T-helper 17 cell (primary cell): ENCODE data around the gene CDK14. TPM values are rescaled to one million over a fixed set of nuclear protein-coding genes. Genes with fewer than 3 reads are reported as not detected.

Source experiments
- ATAC-seq: fragments of 150-1000 bp; cut with Tn5 transposase; 2 replicates; pipeline ENCODE4 v1.10.0; 2021; ENCODE audit warnings: mild to moderate bottlenecking, moderate library complexity
- DNase-seq, 3 donors: peaks; one replicate each; pipeline versions ENCODE4 v3.0.0 to v3.0.0-alpha.2; 2020 to 2021
- H3K9me3 ChIP-seq: one replicate; pipeline ENCODE4 v1.7.0; 2013; ENCODE audit warnings: low read length, mild to moderate bottlenecking; ENCODE audit not compliant: control insufficient read depth, poor library complexity, severe bottlenecking
- H3K27ac Mint-ChIP-seq: one replicate; pipeline ENCODE4 v1.8.0; 2022; ENCODE audit warnings: mild to moderate bottlenecking, moderate library complexity, mixed read lengths
- H3K27me3 Mint-ChIP-seq: one replicate; pipeline ENCODE4 v1.8.0; 2022; ENCODE audit warnings: mixed read lengths
- H3K36me3 Mint-ChIP-seq: one replicate; pipeline ENCODE4 v1.8.0; 2022; ENCODE audit warnings: low read depth, mixed read lengths
- H3K4me1 Mint-ChIP-seq: one replicate; pipeline ENCODE4 v1.8.0; 2022; ENCODE audit warnings: mild to moderate bottlenecking, mixed read lengths
- H3K4me3 Mint-ChIP-seq: one replicate; pipeline ENCODE4 v1.8.0; 2022; ENCODE audit warnings: mild to moderate bottlenecking, moderate library complexity, mixed read lengths
- total RNA-seq, 4 donors: library from RNA in 2 of 4; stranded (reverse) in 2 of 4; gene quantifications; one replicate each; pipeline ENCODE4 v1.2.3 and lab custom pipeline; 2022 to 2026

CDK14 gene
- total RNA-seq, 2 donors from 2014 or later = 1.7 to 4.6 TPM

- DNase-seq (no peak), ATAC-seq (no peak)
- Mint-ChIP-seq H3K27me3 (no peaks in the 10 kb centered on the region), H3K27ac (no peak overlapping the region), H3K4me1 (no peaks in the 10 kb centered on the region), H3K4me3 (no peak overlapping the region), H3K36me3 (no peaks in the 10 kb centered on the region)
- no peaks in the 10 kb centered on the region for H3K9me3 ChIP-seq
Observed at GRCh38 chr7:91182819-91183764, 587.0 kb downstream of the CDK14 start.

- DNase-seq (no peak), ATAC-seq (no peak)
- no peak overlapping the region for H3K4me3 Mint-ChIP-seq
- no peaks in the 10 kb centered on the region for H3K36me3 Mint-ChIP-seq
- H3K9me3 ChIP-seq = no peaks in the 10 kb centered on the region
- H3K27ac Mint-ChIP-seq = no peak overlapping the region
- H3K4me1 Mint-ChIP-seq = no peaks in the 10 kb centered on the region
- no peaks in the 10 kb centered on the region for H3K27me3 Mint-ChIP-seq
Observed at GRCh38 chr7:91185771-91186170, 589.6 kb downstream of the CDK14 start.

GRCh38 chr7:91187061-91187460 is 590.9 kb downstream of the CDK14 start:
- no peaks in the 10 kb centered on the region for H3K4me1 Mint-ChIP-seq
- H3K27ac Mint-ChIP-seq = no peak overlapping the region
- H3K9me3 ChIP-seq = no peaks in the 10 kb centered on the region
- no peaks in the 10 kb centered on the region for H3K27me3 Mint-ChIP-seq
- ATAC-seq (no peak), DNase-seq (no peak)
- no peak overlapping the region for H3K4me3 Mint-ChIP-seq
- no peaks in the 10 kb centered on the region for H3K36me3 Mint-ChIP-seq

- DNase-seq = no peak
- Mint-ChIP-seq H3K36me3 (no peaks in the 10 kb centered on the region), H3K27ac (no peak overlapping the region), H3K27me3 (no peaks in the 10 kb centered on the region), H3K4me1 (no peaks in the 10 kb centered on the region), H3K4me3 (no peak overlapping the region)
- H3K9me3 ChIP-seq = no peaks in the 10 kb centered on the region
- no peak for ATAC-seq
Observed at GRCh38 chr7:91191771-91192170, 595.6 kb downstream of the CDK14 start.

- ATAC-seq = no peak
- no peaks in the 10 kb centered on the region for H3K4me1 Mint-ChIP-seq
- H3K9me3 ChIP-seq = no peaks in the 10 kb centered on the region
- H3K36me3 Mint-ChIP-seq = no peaks in the 10 kb centered on the region
- H3K27ac Mint-ChIP-seq = no peak overlapping the region
- H3K4me3 Mint-ChIP-seq = no peak overlapping the region
- DNase-seq = no peak
- H3K27me3 Mint-ChIP-seq = no peaks in the 10 kb centered on the region
Observed at GRCh38 chr7:91193141-91193540, 597.0 kb downstream of the CDK14 start.

- no peaks in the 10 kb centered on the region for H3K27me3 Mint-ChIP-seq
- ATAC-seq (no peak), DNase-seq (no peak)
- H3K27ac Mint-ChIP-seq = no peak overlapping the region
- no peaks in the 10 kb centered on the region for H3K36me3 Mint-ChIP-seq
- no peaks in the 10 kb centered on the region for H3K4me1 Mint-ChIP-seq
- no peak overlapping the region for H3K4me3 Mint-ChIP-seq
- H3K9me3 ChIP-seq = no peaks in the 10 kb centered on the region
Observed at GRCh38 chr7:91194841-91195240, 598.7 kb downstream of the CDK14 start.

GRCh38 chr7:91196058-91196457 is 599.9 kb downstream of the CDK14 start:
- no peak for DNase-seq
- no peaks in the 10 kb centered on the region for H3K9me3 ChIP-seq
- H3K4me3 Mint-ChIP-seq = no peak overlapping the region
- H3K27me3 Mint-ChIP-seq = no peaks in the 10 kb centered on the region
- no peaks in the 10 kb centered on the region for H3K36me3 Mint-ChIP-seq
- no peak for ATAC-seq
- no peak overlapping the region for H3K27ac Mint-ChIP-seq
- H3K4me1 Mint-ChIP-seq = no peaks in the 10 kb centered on the region

- Mint-ChIP-seq H3K4me1 (no peaks in the 10 kb centered on the region), H3K4me3 (no peak overlapping the region), H3K27me3 (no peaks in the 10 kb centered on the region), H3K36me3 (no peaks in the 10 kb centered on the region), H3K27ac (no peak overlapping the region)
- DNase-seq (no peak), ATAC-seq (no peak)
- H3K9me3 ChIP-seq = no peaks in the 10 kb centered on the region
Observed at GRCh38 chr7:91198371-91198770, 602.2 kb downstream of the CDK14 start.

- Mint-ChIP-seq H3K27me3 (no peaks in the 10 kb centered on the region), H3K27ac (no peak overlapping the region), H3K4me3 (no peak overlapping the region), H3K36me3 (no peaks in the 10 kb centered on the region), H3K4me1 (no peaks in the 10 kb centered on the region)
- no peak for ATAC-seq
- DNase-seq = no peak
- no peaks in the 10 kb centered on the region for H3K9me3 ChIP-seq
Observed at GRCh38 chr7:91199601-91200000, 603.5 kb downstream of the CDK14 start.

- DNase-seq = no peak
- Mint-ChIP-seq H3K4me1 (no peaks in the 10 kb centered on the region), H3K36me3 (no peaks in the 10 kb centered on the region), H3K4me3 (no peak overlapping the region), H3K27me3 (no peaks in the 10 kb centered on the region), H3K27ac (no peak overlapping the region)
- no peak for ATAC-seq
- no peaks in the 10 kb centered on the region for H3K9me3 ChIP-seq
Observed at GRCh38 chr7:91201442-91202113, 605.5 kb downstream of the CDK14 start.

- Mint-ChIP-seq H3K27me3 (no peaks in the 10 kb centered on the region), H3K4me1 (no peaks in the 10 kb centered on the region), H3K4me3 (no peak overlapping the region), H3K36me3 (no peaks in the 10 kb centered on the region), H3K27ac (no peak overlapping the region)
- ATAC-seq (no peak), DNase-seq (no peak)
- H3K9me3 ChIP-seq = no peaks in the 10 kb centered on the region
Observed at GRCh38 chr7:91206361-91206960, 610.3 kb downstream of the CDK14 start.

GRCh38 chr7:91212582-91212981 is 616.5 kb downstream of the CDK14 start:
- H3K4me3 Mint-ChIP-seq = no peak overlapping the region
- H3K9me3 ChIP-seq = no peaks in the 10 kb centered on the region
- H3K27ac Mint-ChIP-seq = no peak overlapping the region
- H3K4me1 Mint-ChIP-seq = no peaks in the 10 kb centered on the region
- H3K27me3 Mint-ChIP-seq = no peaks in the 10 kb centered on the region
- ATAC-seq (no peak), DNase-seq (no peak)
- no peaks in the 10 kb centered on the region for H3K36me3 Mint-ChIP-seq

GRCh38 chr7:91226411-91226810 is 630.3 kb downstream of the CDK14 start:
- DNase-seq = no peak
- no peak for ATAC-seq
- no peaks in the 10 kb centered on the region for H3K27me3 Mint-ChIP-seq

More at GRCh38 chr7:91226411-91226810, 630.3 kb downstream of the CDK14 start:
- no peak overlapping the region for H3K27ac Mint-ChIP-seq
- no peak overlapping the region for H3K4me3 Mint-ChIP-seq
- no peaks in the 10 kb centered on the region for H3K36me3 Mint-ChIP-seq
- H3K9me3 ChIP-seq = peaks cover 3% of the 10 kb centered on the region
- H3K4me1 Mint-ChIP-seq = no peaks in the 10 kb centered on the region
